IMR-90 (cell line): ENCODE data around the gene STIL. TPM values are rescaled to one million over a fixed set of nuclear protein-coding genes. Genes with fewer than 3 reads are reported as not detected.
A peak's percentile ranks its signal among the peaks of the same experiment; 100 is the strongest.

Experiments used
- ATAC-seq: fragments of 200-7000 bp; cut with Tn5 transposase; 2 replicates; pipeline ENCODE4 v1.9.1; 2020; ENCODE audit warnings: low read depth, mild to moderate bottlenecking, moderate library complexity
- BruUV-seq: library from RNA; stranded (reverse); fragments of 400-500 nt; replicated peaks from 2 replicates; lab custom pipeline; 2021; lab: Mats Ljungman, UMichigan
- CTCF ChIA-PET: fragments of 300-600 bp; formaldehyde crosslinking; extraction: SDS; loops from one replicate; lab custom pipeline; 2021; ENCODE audit warnings: antibody characterized with exemption; lab: Yijun Ruan, JAX
- POLR2A ChIA-PET: fragments of 300-600 bp; sonication (Branson Sonifier 250); formaldehyde crosslinking; loops from one replicate; lab custom pipeline; 2022; ENCODE audit warnings: antibody characterized with exemption; ENCODE audit not compliant: unreplicated experiment; lab: Charles Lee
- DNase-seq: peaks from one replicate; pipeline ENCODE4 v3.0.0; 2013
- H2AFZ ChIP-seq: replicated peaks from 2 replicates; pipeline ENCODE3; 2013; ENCODE audit warnings: low read length, mild to moderate bottlenecking; ENCODE audit not compliant: poor library complexity
- H2AK5ac ChIP-seq: 2 replicates; pipeline ENCODE4 v1.6.1; 2013; ENCODE audit warnings: low read depth, low read length, inconsistent platforms
- H2AK9ac ChIP-seq: replicated peaks from 2 replicates; pipeline ENCODE3; 2013; ENCODE audit warnings: mild to moderate bottlenecking, low read depth, low read length, moderate library complexity; ENCODE audit not compliant: poor library complexity
- H2BK120ac ChIP-seq: 2 replicates; pipeline ENCODE4 v1.6.1; 2013; ENCODE audit warnings: low read depth, low read length, inconsistent platforms
- H2BK15ac ChIP-seq: 3 replicates; pipeline ENCODE4 v1.6.1; 2013; ENCODE audit warnings: low read depth, low read length, inconsistent platforms
- H2BK20ac ChIP-seq: 2 replicates; pipeline ENCODE4 v1.6.1; 2013; ENCODE audit warnings: low read depth, mild to moderate bottlenecking, inconsistent platforms, low read length, moderate library complexity
- H2BK5ac ChIP-seq: 2 replicates; pipeline ENCODE4 v1.6.1; 2013; ENCODE audit warnings: mild to moderate bottlenecking, low read depth, low read length, inconsistent platforms; ENCODE audit not compliant: poor library complexity, severe bottlenecking
- H3K14ac ChIP-seq: replicated peaks from 2 replicates; pipeline ENCODE4 v1.6.1; 2013; ENCODE audit warnings: low read depth, low read length, inconsistent platforms
- H3K18ac ChIP-seq: 2 replicates; pipeline ENCODE4 v1.6.1; 2013; ENCODE audit warnings: low read depth, low read length, control low read depth
- H3K23ac ChIP-seq: 2 replicates; pipeline ENCODE4 v1.6.1; 2013; ENCODE audit warnings: low read depth, low read length, inconsistent platforms
- H3K27ac ChIP-seq: 2 replicates; pipeline ENCODE4 v1.5.1; 2013; ENCODE audit warnings: mild to moderate bottlenecking, control low read depth, low read length; ENCODE audit not compliant: insufficient read depth
- H3K27me3 ChIP-seq: 2 replicates; pipeline ENCODE4 v1.6.1; 2013; ENCODE audit warnings: low read length; ENCODE audit not compliant: control insufficient read depth, insufficient read depth
- H3K36me3 ChIP-seq: 2 replicates; pipeline ENCODE4 v1.6.1; 2013; ENCODE audit warnings: low read length, mixed read lengths; ENCODE audit not compliant: control insufficient read depth, insufficient read depth
- H3K4ac ChIP-seq: 2 replicates; pipeline ENCODE4 v1.6.1; 2013; ENCODE audit warnings: low read depth, low read length, inconsistent platforms
- H3K4me1 ChIP-seq: 2 replicates; pipeline ENCODE4 v1.6.1; 2013; ENCODE audit warnings: low read length, mixed read lengths; ENCODE audit not compliant: control insufficient read depth, insufficient read depth
- H3K4me2 ChIP-seq: 2 replicates; pipeline ENCODE4 v1.6.1; 2013; ENCODE audit warnings: low read depth, mild to moderate bottlenecking, control low read depth, low read length, moderate library complexity
- H3K4me3 ChIP-seq: 2 replicates; pipeline ENCODE4 v1.5.1; 2013; ENCODE audit warnings: low read depth, mild to moderate bottlenecking, control low read depth, low read length, moderate library complexity; ENCODE audit not compliant: insufficient read depth
- H3K56ac ChIP-seq: 2 replicates; pipeline ENCODE4 v1.6.1; 2013; ENCODE audit warnings: low read length, inconsistent platforms; ENCODE audit not compliant: insufficient read depth; ENCODE audit errors: extremely low read depth
- H3K79me1 ChIP-seq, 2 experiments: 2 replicates each; pipeline ENCODE4 v1.6.1; 2013; ENCODE audit warnings: low read length in 2 of 2, inconsistent platforms in 1 of 2, low read depth in 1 of 2
- H3K9ac ChIP-seq: 2 replicates; pipeline ENCODE4 v1.6.1; 2013; ENCODE audit warnings: low read depth, low read length, control low read depth
- H3K9me1 ChIP-seq: 2 replicates; pipeline ENCODE4 v1.6.1; 2013; ENCODE audit warnings: low read length, inconsistent platforms; ENCODE audit not compliant: insufficient read depth
- H3K9me3 ChIP-seq: 2 replicates; pipeline ENCODE4 v1.6.1; 2013; ENCODE audit warnings: low read length; ENCODE audit not compliant: control insufficient read depth, insufficient read depth
- H4K20me1 ChIP-seq: 2 replicates; pipeline ENCODE4 v1.6.1; 2013; ENCODE audit warnings: low read length, inconsistent platforms; ENCODE audit not compliant: insufficient read depth
- H4K5ac ChIP-seq: 2 replicates; pipeline ENCODE4 v1.6.1; 2013; ENCODE audit warnings: mild to moderate bottlenecking, low read depth, low read length, control low read depth
- H4K8ac ChIP-seq, 2 experiments: 2 replicates each; pipeline ENCODE4 v1.6.1; 2013; ENCODE audit warnings: low read depth in 2 of 2, low read length in 2 of 2, control low read depth in 1 of 2, inconsistent platforms in 1 of 2
- H4K91ac ChIP-seq: 2 replicates; pipeline ENCODE4 v1.6.1; 2013; ENCODE audit warnings: low read depth, low read length, inconsistent platforms; ENCODE audit not compliant: insufficient read depth
- BHLHE40 ChIP-seq: fragments of 150-350 bp; IDR thresholded peaks from 2 replicates; pipeline ENCODE4 v1.6.1; 2016; ENCODE audit warnings: mild to moderate bottlenecking, low read depth, low read length
- CTCF ChIP-seq: conservative IDR thresholded peaks from 2 replicates; pipeline ENCODE4 v1.5.1; 2012; ENCODE audit warnings: mild to moderate bottlenecking, low read depth, low read length, improper control_type of control experiment
- ELK1 ChIP-seq: fragments of 150-350 bp; IDR thresholded peaks from 2 replicates; pipeline ENCODE4 v1.6.1; 2016; ENCODE audit warnings: low read depth, mild to moderate bottlenecking, low read length, moderate library complexity, borderline replicate concordance
- RAD21 ChIP-seq: IDR thresholded peaks from 2 replicates; pipeline ENCODE4 v1.6.1; 2012; ENCODE audit warnings: low read length, improper control_type of control experiment
- RCOR1 ChIP-seq: IDR thresholded peaks from 2 replicates; pipeline ENCODE4 v1.6.1; 2012; ENCODE audit warnings: mild to moderate bottlenecking, low read length, improper control_type of control experiment; ENCODE audit not compliant: insufficient replicate concordance
- SMC3 ChIP-seq: fragments of 150-350 bp; IDR thresholded peaks from 2 replicates; pipeline ENCODE4 v1.6.1; 2016; ENCODE audit warnings: low read depth, mild to moderate bottlenecking, antibody characterized with exemption, low read length, moderate library complexity
- WGBS, 2 experiments: methylation state at CpG; one replicate each; pipeline versions ENCODE4 v1.1.5 to v1.1.7; 2013; ENCODE audit warnings: missing lambda C conversion rate in 2 of 2; ENCODE audit not compliant: insufficient read length in 1 of 2; ENCODE audit errors: extremely low coverage in 2 of 2; 5-methylcytosine and 5-hydroxymethylcytosine counted together
- dilution Hi-C: fragments of 300-500 bp; cut with HindIII; formaldehyde crosslinking; loops from one replicate; pipeline ENCODE4 v1.14.3; 2018; ENCODE audit warnings: low sequenced_read_pairs; ENCODE audit not compliant: unreplicated experiment
- in situ Hi-C: fragments of 300-500 bp; cut with MboI; formaldehyde crosslinking; loops from 3 replicates; pipeline ENCODE4 v1.14.3; 2019; ENCODE audit warnings: low sequenced_read_pairs, inconsistent platforms, mixed read lengths
- intact Hi-C: fragments of 100-400 bp; cut with micrococcal nuclease; formaldehyde crosslinking; loops from 2 replicates; pipeline ENCODE4 v1.10.0; 2022
- polyA plus RNA-seq, 3 experiments: library from polyadenylated mRNA; depleted of rRNA; stranded (reverse); fragments of >200 nt; gene quantifications; 2 replicates each; pipeline ENCODE4 v1.2.3, GENCODE V29; 2012; ENCODE audit warnings: low replicate concordance in 1 of 3
- total RNA-seq: library from RNA; depleted of rRNA; stranded (reverse); fragments of >200 nt; gene quantifications from 2 replicates; pipeline ENCODE4 v1.2.3, GENCODE V29; 2012

STIL gene
- total and polyA plus RNA-seq, 2 of the 4 experiments (the other 2 are of a cell fraction) = 6.8 to 17.2 TPM

- no peak within 1 kb of the TSS for H3K18ac ChIP-seq
- ATAC-seq (peak; percentile 21; the same call in 1 of the 2 replicates), DNase-seq (no peak)
- no peak within 1 kb of the TSS for H2AK5ac ChIP-seq
- H3K56ac ChIP-seq = no peak within 1 kb of the TSS
- no peak within 1 kb of the TSS for H2BK5ac ChIP-seq
- H4K5ac ChIP-seq = no peak within 1 kb of the TSS
- no peak within 1 kb of the TSS for H3K4ac ChIP-seq
- in situ Hi-C loops (no loop called here), intact Hi-C loops (no loop called here), dilution Hi-C loops (no loop called here)
- H3K4me3 ChIP-seq = no peak within 1 kb of the TSS; the same call in 1 of the 2 replicates
- no peak within 1 kb of the TSS for H2BK15ac ChIP-seq
- H4K8ac ChIP-seq = no peak within 1 kb of the TSS
- peak within 1 kb of the TSS; percentile 52 for H2AK9ac ChIP-seq
- H3K9me1 ChIP-seq = no peaks in the 10 kb centered on the region; the same call in 1 of the 2 replicates
- CTCF ChIA-PET = no interaction called here
- no peak within 1 kb of the TSS for H4K91ac ChIP-seq
- peaks cover 14% of the 10 kb centered on the region for H3K9me3 ChIP-seq
- H3K79me1 ChIP-seq = no peaks in the 10 kb centered on the region
- H4K20me1 ChIP-seq = peaks cover 11% of the 10 kb centered on the region; the same call in 1 of the 2 replicates
- H3K9ac ChIP-seq = no peak within 1 kb of the TSS
- peak within 1 kb of the TSS; percentile 78 for H3K4me2 ChIP-seq
- peaks cover 3% of the 10 kb centered on the region; the same call in 1 of the 2 replicates for H3K4me1 ChIP-seq
- no peak for TF ChIP-seq BHLHE40
- TF ChIP-seq ELK1 = no peak
- no peak for TF ChIP-seq RAD21
- TF ChIP-seq CTCF = no peak
- TF ChIP-seq RCOR1 = no peak
- no peak for TF ChIP-seq SMC3
- peaks cover 89% of the 10 kb centered on the region for H3K27me3 ChIP-seq
- no TSS peak for BruUV-seq
- WGBS, 2 experiments = 5% methylated on average over 15 of the region's 51 CpGs; no CpG with 5 or more reads in 1 of the 2 experiments
- POLR2A ChIA-PET = no interaction called here
- no peak within 1 kb of the TSS for H3K14ac ChIP-seq
- H3K36me3 ChIP-seq = no peaks in the 10 kb centered on the region
- H2BK120ac ChIP-seq = no peak within 1 kb of the TSS
- peak within 1 kb of the TSS; percentile 55 for H2AFZ ChIP-seq
- H2BK20ac ChIP-seq = no peak within 1 kb of the TSS
- H3K23ac ChIP-seq = peak within 1 kb of the TSS; percentile 82
- no peak within 1 kb of the TSS for H3K27ac ChIP-seq
Measured at GRCh38 chr1:47232187-47232874, 81.6 kb downstream of the STIL start, which contains the start of gene TAL1. Gene TAL1 (minus strand): TSS chr1:47232225. CDS start chr1:47225888, 6,337 bp downstream.
